ENCODE data around the gene GNB3. TPM values are rescaled to one million over a fixed set of nuclear protein-coding genes. Genes with fewer than 3 reads are reported as not detected.
A peak's percentile ranks its signal among the peaks of the same experiment; 100 is the strongest.

GNB3 gene
- total RNA-seq, 1 experiment from 2014 or later = 14.0 TPM

DNA sequence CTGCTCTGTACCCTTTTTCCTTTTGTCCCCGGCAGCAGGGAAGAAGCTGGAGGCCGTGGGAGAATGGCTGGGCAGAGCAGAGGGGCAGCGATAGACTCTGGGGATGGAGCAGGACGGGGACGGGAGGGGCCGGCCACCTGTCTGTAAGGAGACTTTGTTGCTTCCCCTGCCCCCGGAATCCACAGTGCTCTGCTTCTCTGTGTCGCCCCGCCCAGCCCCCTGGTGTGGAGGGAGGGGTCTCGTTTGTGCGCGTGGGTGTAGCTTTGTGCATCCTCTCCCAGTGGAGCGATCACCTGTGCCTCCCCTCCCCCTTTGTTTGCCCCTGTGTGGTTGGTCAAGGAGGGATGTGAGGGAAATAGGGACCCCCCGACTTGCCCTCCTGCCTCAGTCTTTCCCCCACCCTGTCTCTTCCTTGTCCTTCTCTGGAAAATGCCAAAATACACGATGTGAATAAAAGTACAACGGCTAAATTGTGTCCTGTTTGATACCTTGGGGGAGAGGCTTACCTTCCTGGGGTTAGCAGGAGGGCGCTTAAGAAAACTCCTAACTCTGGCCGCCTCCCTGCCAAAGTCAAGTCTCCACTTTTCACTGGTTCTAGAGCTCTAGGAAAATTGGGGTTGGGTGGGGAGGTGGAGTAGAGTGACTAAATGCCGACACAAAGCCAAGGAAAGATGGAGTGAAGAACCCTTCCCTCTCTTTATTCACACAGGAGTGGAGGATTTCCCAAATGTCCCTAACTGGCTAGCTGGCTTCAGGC lies 25.6 kb downstream of the GNB3 start (continued):
- TF ChIP-seq, protein P1, sequence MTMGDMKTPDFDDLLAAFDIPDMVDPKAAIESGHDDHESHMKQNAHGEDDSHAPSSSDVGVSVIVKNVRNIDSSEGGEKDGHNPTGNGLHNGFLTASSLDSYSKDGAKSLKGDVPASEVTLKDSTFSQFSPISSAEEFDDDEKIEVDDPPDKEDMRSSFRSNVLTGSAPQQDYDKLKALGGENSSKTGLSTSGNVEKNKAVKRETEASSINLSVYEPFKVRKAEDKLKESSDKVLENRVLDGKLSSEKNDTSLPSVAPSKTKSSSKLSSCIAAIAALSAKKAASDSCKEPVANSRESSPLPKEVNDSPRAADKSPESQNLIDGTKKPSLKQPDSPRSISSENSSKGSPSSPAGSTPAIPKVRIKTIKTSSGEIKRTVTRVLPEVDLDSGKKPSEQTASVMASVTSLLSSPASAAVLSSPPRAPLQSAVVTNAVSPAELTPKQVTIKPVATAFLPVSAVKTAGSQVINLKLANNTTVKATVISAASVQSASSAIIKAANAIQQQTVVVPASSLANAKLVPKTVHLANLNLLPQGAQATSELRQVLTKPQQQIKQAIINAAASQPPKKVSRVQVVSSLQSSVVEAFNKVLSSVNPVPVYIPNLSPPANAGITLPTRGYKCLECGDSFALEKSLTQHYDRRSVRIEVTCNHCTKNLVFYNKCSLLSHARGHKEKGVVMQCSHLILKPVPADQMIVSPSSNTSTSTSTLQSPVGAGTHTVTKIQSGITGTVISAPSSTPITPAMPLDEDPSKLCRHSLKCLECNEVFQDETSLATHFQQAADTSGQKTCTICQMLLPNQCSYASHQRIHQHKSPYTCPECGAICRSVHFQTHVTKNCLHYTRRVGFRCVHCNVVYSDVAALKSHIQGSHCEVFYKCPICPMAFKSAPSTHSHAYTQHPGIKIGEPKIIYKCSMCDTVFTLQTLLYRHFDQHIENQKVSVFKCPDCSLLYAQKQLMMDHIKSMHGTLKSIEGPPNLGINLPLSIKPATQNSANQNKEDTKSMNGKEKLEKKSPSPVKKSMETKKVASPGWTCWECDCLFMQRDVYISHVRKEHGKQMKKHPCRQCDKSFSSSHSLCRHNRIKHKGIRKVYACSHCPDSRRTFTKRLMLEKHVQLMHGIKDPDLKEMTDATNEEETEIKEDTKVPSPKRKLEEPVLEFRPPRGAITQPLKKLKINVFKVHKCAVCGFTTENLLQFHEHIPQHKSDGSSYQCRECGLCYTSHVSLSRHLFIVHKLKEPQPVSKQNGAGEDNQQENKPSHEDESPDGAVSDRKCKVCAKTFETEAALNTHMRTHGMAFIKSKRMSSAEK (CRISPR knock-in tag; IDR thresholded peaks at IDR 0.05; ENCODE audit: borderline replicate concordance) = no peak

DNA sequence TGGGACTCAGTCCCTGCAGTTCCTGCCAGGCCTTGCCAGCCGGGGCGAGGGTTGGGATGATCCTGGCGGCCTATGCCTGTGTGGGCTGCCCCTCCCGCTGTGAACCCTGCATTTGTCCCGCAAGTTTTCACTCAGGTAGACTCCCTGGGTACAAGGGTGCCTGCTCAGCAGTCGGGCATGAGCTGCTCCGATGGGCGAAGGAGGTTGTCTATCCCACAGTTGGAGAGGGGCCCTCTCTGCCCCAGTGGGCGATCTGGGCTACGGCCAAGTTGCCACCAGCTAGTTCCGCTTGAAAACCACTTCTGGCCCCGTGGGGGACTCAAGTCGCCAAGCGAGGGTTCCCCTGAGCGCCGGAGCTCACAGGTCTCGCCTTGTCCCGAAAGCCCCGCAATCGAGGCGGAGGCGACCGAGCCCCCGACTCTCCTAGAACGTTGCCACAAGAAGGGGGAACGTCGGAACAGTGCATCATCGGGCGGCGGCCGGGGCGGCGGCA lies 26.2 kb downstream of the GNB3 start:
- TF ChIP-seq NFATC4 (CRISPR knock-in tag; IDR thresholded peaks at IDR 0.05) (peak; percentile 76; the same call in 1 of the 2 replicates), ETV6 (CRISPR knock-in tag; IDR thresholded peaks at IDR 0.05) (peak; percentile 40; the same call in 1 of the 2 replicates), SMAD4 (CRISPR knock-in tag; IDR thresholded peaks at IDR 0.05) (no peak), KAT7 (CRISPR knock-in tag; IDR thresholded peaks at IDR 0.05; ENCODE audit: borderline replicate concordance) (0 out of 2 replicates have a peak, but pooled peaks have one; percentile 20), ATF3 (CRISPR knock-in tag; conservative IDR thresholded peaks at IDR 0.05) (no peak)
- TF ChIP-seq, protein P2, sequence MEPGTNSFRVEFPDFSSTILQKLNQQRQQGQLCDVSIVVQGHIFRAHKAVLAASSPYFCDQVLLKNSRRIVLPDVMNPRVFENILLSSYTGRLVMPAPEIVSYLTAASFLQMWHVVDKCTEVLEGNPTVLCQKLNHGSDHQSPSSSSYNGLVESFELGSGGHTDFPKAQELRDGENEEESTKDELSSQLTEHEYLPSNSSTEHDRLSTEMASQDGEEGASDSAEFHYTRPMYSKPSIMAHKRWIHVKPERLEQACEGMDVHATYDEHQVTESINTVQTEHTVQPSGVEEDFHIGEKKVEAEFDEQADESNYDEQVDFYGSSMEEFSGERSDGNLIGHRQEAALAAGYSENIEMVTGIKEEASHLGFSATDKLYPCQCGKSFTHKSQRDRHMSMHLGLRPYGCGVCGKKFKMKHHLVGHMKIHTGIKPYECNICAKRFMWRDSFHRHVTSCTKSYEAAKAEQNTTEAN (CRISPR knock-in tag; IDR thresholded peaks at IDR 0.05) = no peak
- TF ChIP-seq, protein P3, sequence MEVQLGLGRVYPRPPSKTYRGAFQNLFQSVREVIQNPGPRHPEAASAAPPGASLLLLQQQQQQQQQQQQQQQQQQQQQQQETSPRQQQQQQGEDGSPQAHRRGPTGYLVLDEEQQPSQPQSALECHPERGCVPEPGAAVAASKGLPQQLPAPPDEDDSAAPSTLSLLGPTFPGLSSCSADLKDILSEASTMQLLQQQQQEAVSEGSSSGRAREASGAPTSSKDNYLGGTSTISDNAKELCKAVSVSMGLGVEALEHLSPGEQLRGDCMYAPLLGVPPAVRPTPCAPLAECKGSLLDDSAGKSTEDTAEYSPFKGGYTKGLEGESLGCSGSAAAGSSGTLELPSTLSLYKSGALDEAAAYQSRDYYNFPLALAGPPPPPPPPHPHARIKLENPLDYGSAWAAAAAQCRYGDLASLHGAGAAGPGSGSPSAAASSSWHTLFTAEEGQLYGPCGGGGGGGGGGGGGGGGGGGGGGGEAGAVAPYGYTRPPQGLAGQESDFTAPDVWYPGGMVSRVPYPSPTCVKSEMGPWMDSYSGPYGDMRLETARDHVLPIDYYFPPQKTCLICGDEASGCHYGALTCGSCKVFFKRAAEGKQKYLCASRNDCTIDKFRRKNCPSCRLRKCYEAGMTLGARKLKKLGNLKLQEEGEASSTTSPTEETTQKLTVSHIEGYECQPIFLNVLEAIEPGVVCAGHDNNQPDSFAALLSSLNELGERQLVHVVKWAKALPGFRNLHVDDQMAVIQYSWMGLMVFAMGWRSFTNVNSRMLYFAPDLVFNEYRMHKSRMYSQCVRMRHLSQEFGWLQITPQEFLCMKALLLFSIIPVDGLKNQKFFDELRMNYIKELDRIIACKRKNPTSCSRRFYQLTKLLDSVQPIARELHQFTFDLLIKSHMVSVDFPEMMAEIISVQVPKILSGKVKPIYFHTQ (CRISPR knock-in tag; IDR thresholded peaks at IDR 0.05) = peak; percentile 31; the same call in 1 of the 2 replicates
- CTCF ChIA-PET = interaction anchor here (0.6 to 8.5 kb wide), 9 partner anchors 14 to 183 kb away, joined by 3 to 181 read pairs (median 5); partner anchors contain the start of genes CDCA3, MLF2, RNU7-1 and USP5
- Mint-ChIP-seq H3K27ac (peak overlapping the region; percentile 68; the same call in 1 of the 2 replicates), H3K4me1 (peaks cover 57% of the 10 kb centered on the region), H3K36me3 (peaks cover 68% of the 10 kb centered on the region), H3K27me3 (ENCODE audit: low read depth) (no peaks in the 10 kb centered on the region), H3K9me3 (no peaks in the 10 kb centered on the region), H3K4me3 (peak overlapping the region; percentile 89)
- DNase-seq (ENCODE audit: low spot score) (peak; percentile 32), ATAC-seq (peak; percentile 2)
- POLR2A ChIA-PET = interaction anchor here (0.7 to 4.3 kb wide), 8 partner anchors 15 to 97 kb away, joined by 3 to 33 read pairs (median 3); partner anchors contain the start of genes C12orf57, CDCA3, ENO2 and RNU7-1

DNA sequence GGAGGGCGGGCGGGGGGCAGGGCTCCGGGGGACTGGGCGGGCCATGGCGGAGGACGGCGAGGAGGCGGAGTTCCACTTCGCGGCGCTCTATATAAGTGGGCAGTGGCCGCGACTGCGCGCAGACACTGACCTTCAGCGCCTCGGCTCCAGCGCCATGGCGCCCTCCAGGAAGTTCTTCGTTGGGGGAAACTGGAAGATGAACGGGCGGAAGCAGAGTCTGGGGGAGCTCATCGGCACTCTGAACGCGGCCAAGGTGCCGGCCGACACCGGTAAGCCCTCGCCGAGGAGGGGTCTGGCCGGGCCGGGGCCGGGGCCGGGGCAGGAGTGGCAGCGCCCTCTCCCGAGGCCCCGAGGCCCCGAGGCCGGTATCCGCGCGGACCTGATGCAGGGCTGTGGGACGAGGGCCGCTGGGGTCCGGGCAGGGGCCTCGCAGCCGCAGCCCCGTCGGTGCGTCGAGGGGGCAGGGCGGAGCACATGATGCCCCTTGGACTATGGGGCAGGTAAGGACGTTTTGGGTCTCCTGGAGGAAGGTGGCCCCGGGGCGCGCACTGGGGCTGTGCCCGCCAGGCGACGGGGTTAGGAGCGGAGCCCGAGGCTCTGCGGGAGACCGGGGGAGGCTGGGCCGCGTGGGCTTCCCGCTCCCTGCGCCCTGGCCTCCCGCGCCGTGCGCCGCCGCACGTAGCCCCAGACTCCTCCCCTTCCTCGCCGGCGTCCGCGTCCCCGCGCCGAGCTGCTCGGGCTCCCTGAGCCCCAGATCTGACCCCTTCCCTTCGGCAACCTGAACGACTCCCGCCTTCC lies 26.9 kb downstream of the GNB3 start, which contains the start of gene TPI1:
TPI1 (plus strand) TSS at position 119 of the 798 bp plus-strand sequence; CDS start at position 155, 36 bp downstream.
- Mint-ChIP-seq H3K27me3 (ENCODE audit: low read depth) (no peaks in the 10 kb centered on the region), H3K9me3 (no peaks in the 10 kb centered on the region), H3K4me1 (peaks cover 60% of the 10 kb centered on the region), H3K27ac (peak within 1 kb of the TSS; percentile 87), H3K36me3 (peaks cover 64% of the 10 kb centered on the region), H3K4me3 (peak within 1 kb of the TSS; percentile 89)
- CTCF ChIA-PET = interaction anchor here (0.6 to 8.5 kb wide), 13 partner anchors 15 to 238 kb away, joined by 3 to 181 read pairs (median 5); partner anchors contain the start of genes C12orf57, CDCA3, MLF2 and RNU7-1
- peak; percentile 79 for DNase-seq (ENCODE audit: low spot score)
- POLR2A ChIA-PET = interaction anchor here (1.0 to 4.3 kb wide), 11 partner anchors 16 to 114 kb away, joined by 3 to 33 read pairs (median 4); partner anchors contain the start of genes ATN1, C12orf57, CDCA3 and ENO2
- peak; percentile 63 for ATAC-seq
- TF ChIP-seq ZNF138 (CRISPR knock-in tag; conservative IDR thresholded peaks at IDR 0.05) (0 out of 2 replicates have a peak, but pooled peaks have one; percentile 14), ZNF671 (CRISPR knock-in tag; IDR thresholded peaks at IDR 0.05) (no peak), TEAD4 (CRISPR knock-in tag; IDR thresholded peaks at IDR 0.05) (no peak), NFATC4 (CRISPR knock-in tag; IDR thresholded peaks at IDR 0.05) (no peak), SMAD3 (CRISPR knock-in tag; IDR thresholded peaks at IDR 0.05; ENCODE audit: borderline replicate concordance) (0 out of 2 replicates have a peak, but pooled peaks have one; percentile 11), GABPB1 (CRISPR knock-in tag; IDR thresholded peaks at IDR 0.05) (0 out of 2 replicates have a peak, but pooled peaks have one; percentile 9), FOXP1 (CRISPR knock-in tag; IDR thresholded peaks at IDR 0.05; ENCODE audit: borderline replicate concordance) (no peak), OVOL2 (CRISPR knock-in tag; IDR thresholded peaks at IDR 0.05; ENCODE audit: borderline replicate concordance) (0 out of 2 replicates have a peak, but pooled peaks have one; percentile 31), JUN (CRISPR knock-in tag; IDR thresholded peaks at IDR 0.05) (peak; percentile 24; the same call in 1 of the 2 replicates), MAX (CRISPR knock-in tag; IDR thresholded peaks at IDR 0.05) (peak; percentile 53; the same call in 1 of the 2 replicates)
- TF ChIP-seq, protein P4, sequence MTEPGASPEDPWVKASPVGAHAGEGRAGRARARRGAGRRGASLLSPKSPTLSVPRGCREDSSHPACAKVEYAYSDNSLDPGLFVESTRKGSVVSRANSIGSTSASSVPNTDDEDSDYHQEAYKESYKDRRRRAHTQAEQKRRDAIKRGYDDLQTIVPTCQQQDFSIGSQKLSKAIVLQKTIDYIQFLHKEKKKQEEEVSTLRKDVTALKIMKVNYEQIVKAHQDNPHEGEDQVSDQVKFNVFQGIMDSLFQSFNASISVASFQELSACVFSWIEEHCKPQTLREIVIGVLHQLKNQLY (CRISPR knock-in tag; IDR thresholded peaks at IDR 0.05) = 0 out of 2 replicates have a peak, but pooled peaks have one; percentile 64

Measured in WTC11 (cell line).